ENCODE measurements around the gene SUSD3. TPM values are rescaled to one million over a fixed set of nuclear protein-coding genes. Genes with fewer than 3 reads are reported as not detected.

Gene SUSD3
- total and polyA plus RNA-seq, 10 of the 15 experiments (the other 5 are each of a cell fraction or from before 2014, with no cell fraction given): 2.5 to 92.0 (median 31.1) TPM

- ATAC-seq: no peak
- ChIA-PET RAD21 (ENCODE audit: unreplicated experiment) (no interaction called here), POLR2A (no interaction called here), CTCF (interaction anchor here (0.6 to 1.0 kb wide), 2 partner anchors 17 to 168 kb away, joined by 3 read pairs; no protein-coding TSS in a partner anchor), SMC1A (ENCODE audit: uncharacterized antibody, unreplicated experiment) (no interaction called here)
- FAIRE-seq: no peak
- DNase-seq (ENCODE audit: low read depth, low spot score): no peak
- Histone ChIP-seq H3K9ac (ENCODE audit: control insufficient read depth, insufficient read depth, low read length) (no peak overlapping the region), H3K79me2 (ENCODE audit: control insufficient read depth, insufficient read depth, low read length) (no peaks in the 10 kb centered on the region), H3K4me3 (no peak overlapping the region), H3K9me3 (replicated peaks; ENCODE audit: control insufficient read depth, insufficient read depth, low read length) (no peaks in the 10 kb centered on the region), H2AFZ (ENCODE audit: control insufficient read depth, low read depth, low read length) (no peak overlapping the region), H3K36me3 (ENCODE audit: control insufficient read depth in 2 of 2, insufficient read depth in 2 of 2, low read length in 1 of 2) (peaks cover 0 to 9% of the 10 kb centered on the region in 2 experiments; a peak in 2 of 4 replicates), H3K4me2 (ENCODE audit: control insufficient read depth, insufficient read depth) (no peak overlapping the region), H3K27ac (ENCODE audit: control insufficient read depth, insufficient read depth) (no peak overlapping the region), H3K4me1 (ENCODE audit: control insufficient read depth, insufficient read depth, low read length) (peaks cover 10% of the 10 kb centered on the region), H3K27me3 (replicated peaks in 1 of 2; ENCODE audit: control insufficient read depth in 2 of 2, insufficient read depth in 2 of 2, low read length in 1 of 2) (no peaks in the 10 kb centered on the region), H4K20me1 (ENCODE audit: control insufficient read depth, insufficient read depth) (no peaks in the 10 kb centered on the region)
- BruUV-seq (replicated peaks): no TSS peak
- TF ChIP-seq NFXL1 (IDR thresholded peaks at IDR 0.05; ENCODE audit: borderline replicate concordance) (no peak), ZNF217 (IDR thresholded peaks at IDR 0.05) (no peak), IKZF2 (IDR thresholded peaks at IDR 0.05) (no peak), SMAD5 (IDR thresholded peaks at IDR 0.05; ENCODE audit: low read depth) (no peak), EP300 (IDR thresholded peaks at IDR 0.05; ENCODE audit: borderline replicate concordance in 1 of 2, control insufficient read depth in 1 of 2, low read depth in 2 of 2, low read length in 2 of 2) (no peak), SIX5 (IDR thresholded peaks at IDR 0.05; ENCODE audit: low read depth, low read length, severe bottlenecking) (no peak), SP1 (IDR thresholded peaks at IDR 0.05; ENCODE audit: low read depth, low read length) (no peak), RB1 (IDR thresholded peaks at IDR 0.05; ENCODE audit: borderline replicate concordance) (no peak), NBN (IDR thresholded peaks at IDR 0.05) (no peak), POLR2AphosphoS5 (IDR thresholded peaks at IDR 0.05; ENCODE audit: low read length) (no peak), CBX5 (IDR thresholded peaks at IDR 0.05; ENCODE audit: low read depth) (no peak), STAT3 (IDR thresholded peaks at IDR 0.05; ENCODE audit: low read depth, low read length) (no peak), YY1 (IDR thresholded peaks at IDR 0.05; ENCODE audit: low read depth, low read length) (no peak), POLR2A (IDR thresholded peaks at IDR 0.05; ENCODE audit: low read depth, low read length) (no peak), PML (IDR thresholded peaks at IDR 0.05; ENCODE audit: low read length) (no peak), MXI1 (IDR thresholded peaks at IDR 0.05; ENCODE audit: low read depth, low read length) (no peak)
- in situ Hi-C loops (cut with MboI): no loop called here
- intact Hi-C loops (cut with micrococcal nuclease; ENCODE audit: unreplicated experiment): no loop called here
- WGBS (ENCODE audit: insufficient coverage, insufficient replicate concordance, low lambda C conversion rate, missing lambda C conversion rate): 76% methylated on average over 10 of the region's 10 CpGs
Observed at GRCh38 chr9:93125331-93125894, 66.9 kb downstream of the SUSD3 start.
